HG02798 (cell line): ENCODE results near the gene AGBL1.

Experiments used
- ATAC-seq: cut with Tn5 transposase; IDR thresholded peaks from one replicate; pipeline ENCODE4 v1.9.1; 2021; ENCODE audit warnings: mild to moderate bottlenecking; ENCODE audit not compliant: unreplicated experiment, poor library complexity

Gene AGBL1

GRCh38 chr15:86311568-86312280 lies 232.1 kb downstream of the AGBL1 start:
- ATAC-seq, result no peak

- no peak for ATAC-seq
These were observed 232.8 kb downstream of the AGBL1 start for GRCh38 chr15:86312486-86312885.

GRCh38 chr15:86316216-86316615 lies 236.5 kb downstream of the AGBL1 start:
- no peak for ATAC-seq

- ATAC-seq, result no peak
These were observed 237.2 kb downstream of the AGBL1 start for GRCh38 chr15:86316726-86317383.

GRCh38 chr15:86317384-86317740 lies 237.7 kb downstream of the AGBL1 start:
- no peak for ATAC-seq

- no peak for ATAC-seq
These were observed 243.0 kb downstream of the AGBL1 start for GRCh38 chr15:86322629-86323028.

- no peak for ATAC-seq
These were observed 247.7 kb downstream of the AGBL1 start for GRCh38 chr15:86327230-86327865.

- no peak for ATAC-seq
These were observed 249.0 kb downstream of the AGBL1 start for GRCh38 chr15:86328658-86329057.

GRCh38 chr15:86329311-86330013 lies 249.8 kb downstream of the AGBL1 start:
- no peak for ATAC-seq

GRCh38 chr15:86333819-86334218 lies 254.1 kb downstream of the AGBL1 start:
- no peak for ATAC-seq

- ATAC-seq, result no peak
These were observed 256.5 kb downstream of the AGBL1 start for GRCh38 chr15:86336051-86336788.

- no peak for ATAC-seq
These were observed 257.4 kb downstream of the AGBL1 start for GRCh38 chr15:86337071-86337470.

- ATAC-seq, result no peak
These were observed 267.6 kb downstream of the AGBL1 start for GRCh38 chr15:86347245-86347644.

GRCh38 chr15:86349565-86349964 lies 269.9 kb downstream of the AGBL1 start:
- ATAC-seq, result no peak

GRCh38 chr15:86353213-86353612 lies 273.5 kb downstream of the AGBL1 start:
- no peak for ATAC-seq

GRCh38 chr15:86355361-86355760 lies 275.7 kb downstream of the AGBL1 start:
- no peak for ATAC-seq

- no peak for ATAC-seq
These were observed 276.1 kb downstream of the AGBL1 start for GRCh38 chr15:86355801-86356200.

- ATAC-seq, result no peak
These were observed 282.9 kb downstream of the AGBL1 start for GRCh38 chr15:86362555-86362954.

- ATAC-seq, result no peak
These were observed 293.5 kb downstream of the AGBL1 start for GRCh38 chr15:86373147-86373546.

GRCh38 chr15:86375733-86376280 lies 296.1 kb downstream of the AGBL1 start:
- ATAC-seq, result no peak
